ENCODE measurements around the gene TFEB.

DNA sequence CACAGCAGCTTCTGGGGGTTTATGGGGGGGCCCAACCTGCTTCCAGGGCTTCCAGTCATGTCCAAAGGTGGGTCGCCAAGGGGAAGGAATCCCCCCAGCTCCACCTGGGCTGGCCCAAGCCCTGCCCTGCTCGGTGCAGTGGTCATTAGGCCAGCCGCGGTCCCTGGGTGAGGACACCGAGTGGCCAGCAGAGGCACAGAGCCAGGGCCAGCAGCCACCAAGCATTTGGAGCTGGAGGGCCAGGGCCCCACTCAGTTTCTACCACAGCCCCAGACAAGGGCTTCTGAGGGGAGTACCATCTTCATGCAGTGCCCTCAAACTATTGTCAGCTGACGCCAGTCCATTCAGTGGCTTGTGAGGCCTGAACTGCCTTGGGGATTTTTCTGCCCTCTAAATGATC, 39.6 kb downstream of the TFEB start:
- TF ChIP-seq, protein P1, sequence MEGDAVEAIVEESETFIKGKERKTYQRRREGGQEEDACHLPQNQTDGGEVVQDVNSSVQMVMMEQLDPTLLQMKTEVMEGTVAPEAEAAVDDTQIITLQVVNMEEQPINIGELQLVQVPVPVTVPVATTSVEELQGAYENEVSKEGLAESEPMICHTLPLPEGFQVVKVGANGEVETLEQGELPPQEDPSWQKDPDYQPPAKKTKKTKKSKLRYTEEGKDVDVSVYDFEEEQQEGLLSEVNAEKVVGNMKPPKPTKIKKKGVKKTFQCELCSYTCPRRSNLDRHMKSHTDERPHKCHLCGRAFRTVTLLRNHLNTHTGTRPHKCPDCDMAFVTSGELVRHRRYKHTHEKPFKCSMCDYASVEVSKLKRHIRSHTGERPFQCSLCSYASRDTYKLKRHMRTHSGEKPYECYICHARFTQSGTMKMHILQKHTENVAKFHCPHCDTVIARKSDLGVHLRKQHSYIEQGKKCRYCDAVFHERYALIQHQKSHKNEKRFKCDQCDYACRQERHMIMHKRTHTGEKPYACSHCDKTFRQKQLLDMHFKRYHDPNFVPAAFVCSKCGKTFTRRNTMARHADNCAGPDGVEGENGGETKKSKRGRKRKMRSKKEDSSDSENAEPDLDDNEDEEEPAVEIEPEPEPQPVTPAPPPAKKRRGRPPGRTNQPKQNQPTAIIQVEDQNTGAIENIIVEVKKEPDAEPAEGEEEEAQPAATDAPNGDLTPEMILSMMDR (conservative IDR thresholded peaks at IDR 0.05; ENCODE audit: low read depth, low read length) = no peak
- no peak for TF ChIP-seq EZH2 (IDR thresholded peaks at IDR 0.05; ENCODE audit: borderline replicate concordance, low read depth, low read length, poor library complexity, severe bottlenecking)
